ENCODE results near the gene EXOG. TPM values are rescaled to one million over a fixed set of nuclear protein-coding genes. Genes with fewer than 3 reads are reported as not detected.

The EXOG gene
- total and polyA plus RNA-seq, 2 experiments from 2014 or later: 6.3 to 7.5 TPM

DNA sequence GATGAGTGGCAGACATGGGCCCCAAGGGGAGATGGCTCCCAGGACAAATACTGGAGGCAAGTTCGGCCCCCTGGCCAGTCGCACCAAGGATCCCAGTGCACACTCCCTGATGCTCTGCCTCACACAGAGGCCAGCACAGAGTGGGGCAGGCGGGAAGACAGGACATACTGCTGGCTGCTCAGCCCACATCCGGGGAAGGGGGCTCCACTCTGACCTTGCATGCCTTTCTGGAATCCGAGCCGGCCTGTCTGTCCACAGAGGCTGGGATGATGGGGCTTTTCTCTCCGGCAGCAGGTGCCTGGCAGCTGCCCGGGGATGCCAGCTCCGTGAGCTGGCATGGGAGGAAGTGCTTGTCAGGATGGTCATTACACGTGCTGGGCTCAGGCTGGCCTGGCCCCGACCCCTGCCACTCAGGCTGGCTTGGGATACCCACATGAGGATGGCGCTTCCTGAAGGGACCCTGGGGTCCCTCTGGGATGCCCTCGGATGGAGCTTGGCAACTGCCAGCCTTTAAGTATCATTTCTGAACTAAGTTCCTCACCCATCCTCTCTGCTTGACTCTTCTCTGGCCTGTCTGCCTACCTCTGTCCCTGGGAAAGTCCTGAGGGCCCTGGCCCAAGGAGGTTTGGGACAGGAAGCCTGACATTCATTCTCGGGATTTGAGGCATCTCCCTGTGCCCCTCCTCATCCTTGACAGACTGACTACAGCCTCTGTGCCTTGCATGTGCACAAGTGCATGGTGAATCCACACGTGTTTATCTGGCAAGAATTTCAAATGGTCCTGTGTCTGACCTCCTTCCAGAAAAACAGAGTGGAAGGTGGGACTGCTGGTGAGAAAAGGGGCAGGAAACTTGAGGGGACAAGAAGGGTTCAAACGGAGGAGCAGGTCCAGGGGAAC lies 46.5 kb downstream of the EXOG start:
- Histone ChIP-seq H3K36me3 (replicated peaks; ENCODE audit: insufficient read depth, low read depth) (no peaks in the 10 kb centered on the region), H4K20me1 (ENCODE audit: insufficient read depth, poor library complexity, severe bottlenecking) (no peaks in the 10 kb centered on the region), H3K79me2 (no peaks in the 10 kb centered on the region), H3K9me2 (replicated peaks; ENCODE audit: insufficient read depth) (no peaks in the 10 kb centered on the region), H3K27me3 (no peaks in the 10 kb centered on the region), H2AFZ (no peak overlapping the region), H3K4me2 (no peak overlapping the region), H3K27ac (no peak overlapping the region), H3K4me3 (no peak overlapping the region), H3K9me3 (ENCODE audit: low read depth) (no peaks in the 10 kb centered on the region), H3K4me1 (ENCODE audit: insufficient read depth) (no peaks in the 10 kb centered on the region)
- 81% methylated on average over 16 of the region's 16 CpGs for WGBS (ENCODE audit: low lambda C conversion rate, missing lambda C conversion rate)
- TF ChIP-seq EZH2 (IDR thresholded peaks at IDR 0.05; ENCODE audit: borderline replicate concordance) (no peak), EZH2phosphoT487 (IDR thresholded peaks at IDR 0.05; ENCODE audit: low read depth, severe bottlenecking, unreplicated experiment) (no peak)
- TF ChIP-seq, protein P1, sequence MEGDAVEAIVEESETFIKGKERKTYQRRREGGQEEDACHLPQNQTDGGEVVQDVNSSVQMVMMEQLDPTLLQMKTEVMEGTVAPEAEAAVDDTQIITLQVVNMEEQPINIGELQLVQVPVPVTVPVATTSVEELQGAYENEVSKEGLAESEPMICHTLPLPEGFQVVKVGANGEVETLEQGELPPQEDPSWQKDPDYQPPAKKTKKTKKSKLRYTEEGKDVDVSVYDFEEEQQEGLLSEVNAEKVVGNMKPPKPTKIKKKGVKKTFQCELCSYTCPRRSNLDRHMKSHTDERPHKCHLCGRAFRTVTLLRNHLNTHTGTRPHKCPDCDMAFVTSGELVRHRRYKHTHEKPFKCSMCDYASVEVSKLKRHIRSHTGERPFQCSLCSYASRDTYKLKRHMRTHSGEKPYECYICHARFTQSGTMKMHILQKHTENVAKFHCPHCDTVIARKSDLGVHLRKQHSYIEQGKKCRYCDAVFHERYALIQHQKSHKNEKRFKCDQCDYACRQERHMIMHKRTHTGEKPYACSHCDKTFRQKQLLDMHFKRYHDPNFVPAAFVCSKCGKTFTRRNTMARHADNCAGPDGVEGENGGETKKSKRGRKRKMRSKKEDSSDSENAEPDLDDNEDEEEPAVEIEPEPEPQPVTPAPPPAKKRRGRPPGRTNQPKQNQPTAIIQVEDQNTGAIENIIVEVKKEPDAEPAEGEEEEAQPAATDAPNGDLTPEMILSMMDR (IDR thresholded peaks at IDR 0.05; ENCODE audit: poor library complexity): no peak
- DNase-seq (ENCODE audit: low spot score): no peak

DNA sequence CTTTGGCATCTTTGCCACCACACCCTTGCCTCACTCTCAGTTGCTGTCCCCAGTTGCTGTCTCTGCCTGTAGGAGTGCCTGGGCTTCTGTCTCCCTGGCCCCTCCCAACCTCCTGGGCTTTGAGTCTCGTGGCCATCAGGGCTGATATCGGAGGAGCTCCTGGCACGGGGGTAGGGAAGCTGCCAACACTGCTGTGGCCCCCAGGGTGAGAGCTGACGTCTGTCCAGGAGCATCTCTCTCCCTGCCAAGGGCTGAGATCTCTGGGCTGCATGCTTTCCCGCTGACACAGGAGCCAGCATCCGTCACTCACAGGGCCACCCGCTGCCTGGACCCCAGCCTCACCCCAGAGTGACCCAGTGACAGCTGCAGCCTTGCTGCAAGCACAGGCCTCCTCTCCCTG lies 47.4 kb downstream of the EXOG start:
- Histone ChIP-seq H3K4me3 (no peak overlapping the region), H3K4me1 (ENCODE audit: insufficient read depth) (no peaks in the 10 kb centered on the region), H3K27me3 (no peaks in the 10 kb centered on the region), H4K20me1 (ENCODE audit: insufficient read depth, poor library complexity, severe bottlenecking) (no peaks in the 10 kb centered on the region), H2AFZ (no peak overlapping the region), H3K4me2 (no peak overlapping the region), H3K9me2 (replicated peaks; ENCODE audit: insufficient read depth) (no peaks in the 10 kb centered on the region), H3K36me3 (replicated peaks; ENCODE audit: insufficient read depth, low read depth) (no peaks in the 10 kb centered on the region), H3K27ac (no peak overlapping the region), H3K9me3 (ENCODE audit: low read depth) (no peaks in the 10 kb centered on the region), H3K79me2 (no peaks in the 10 kb centered on the region)
- DNase-seq (ENCODE audit: low spot score): no peak
- TF ChIP-seq, protein P1 (IDR thresholded peaks at IDR 0.05; ENCODE audit: poor library complexity): no peak
- TF ChIP-seq EZH2 (IDR thresholded peaks at IDR 0.05; ENCODE audit: borderline replicate concordance) (no peak), EZH2phosphoT487 (IDR thresholded peaks at IDR 0.05; ENCODE audit: low read depth, severe bottlenecking, unreplicated experiment) (no peak)
- 78% methylated on average over 7 of the region's 7 CpGs for WGBS (ENCODE audit: low lambda C conversion rate, missing lambda C conversion rate)

DNA sequence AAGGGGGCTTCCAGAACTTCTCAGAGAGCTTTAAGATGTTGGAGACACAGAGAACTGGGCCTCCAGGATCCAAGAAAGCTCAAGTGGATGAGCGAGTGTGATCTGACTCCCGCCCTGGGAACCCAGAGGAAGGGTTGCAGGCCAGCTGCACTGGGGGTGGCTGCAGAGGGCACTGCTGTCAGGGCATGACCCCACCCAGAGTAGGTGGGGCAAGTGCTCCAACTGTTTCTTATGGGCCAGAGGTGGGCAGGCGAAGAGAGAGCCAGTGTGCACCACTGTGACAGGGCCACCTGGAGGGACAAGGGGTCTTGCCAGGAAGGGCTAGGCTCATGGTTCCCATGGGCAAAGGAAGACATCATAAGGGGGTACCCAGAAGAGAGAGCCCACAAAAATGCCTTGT lies 48.8 kb downstream of the EXOG start:
- DNase-seq (ENCODE audit: low spot score): no peak
- Histone ChIP-seq H3K36me3 (replicated peaks; ENCODE audit: insufficient read depth, low read depth) (no peaks in the 10 kb centered on the region), H3K27ac (no peak overlapping the region), H3K79me2 (no peaks in the 10 kb centered on the region), H3K9me3 (ENCODE audit: low read depth) (no peaks in the 10 kb centered on the region), H3K27me3 (no peaks in the 10 kb centered on the region), H3K4me1 (ENCODE audit: insufficient read depth) (no peaks in the 10 kb centered on the region), H3K4me2 (no peak overlapping the region), H3K9me2 (replicated peaks; ENCODE audit: insufficient read depth) (no peaks in the 10 kb centered on the region), H4K20me1 (ENCODE audit: insufficient read depth, poor library complexity, severe bottlenecking) (no peaks in the 10 kb centered on the region), H3K4me3 (no peak overlapping the region), H2AFZ (no peak overlapping the region)
- TF ChIP-seq, protein P1 (IDR thresholded peaks at IDR 0.05; ENCODE audit: poor library complexity): no peak
- TF ChIP-seq EZH2phosphoT487 (IDR thresholded peaks at IDR 0.05; ENCODE audit: low read depth, severe bottlenecking, unreplicated experiment) (no peak), EZH2 (IDR thresholded peaks at IDR 0.05; ENCODE audit: borderline replicate concordance) (no peak)
- 95% methylated on average over 3 of the region's 3 CpGs for WGBS (ENCODE audit: low lambda C conversion rate, missing lambda C conversion rate)
